UCSD-AML1 (cell line): ENCODE results near the gene RAB35.
"Not testable (repeated sequence)": the region's sequence is repeated elsewhere in the genome, so short reads cannot be mapped to it uniquely, and the experiment has no call there.

Source experiments
- DNase-seq: peaks from one replicate; lab custom pipeline; 2025; ENCODE audit not compliant: unreplicated experiment; lab: John Stamatoyannopoulos, UW

RAB35 gene

GRCh38 chr12:120062976-120063579 lies 53.5 kb downstream of the RAB35 start:
- DNase-seq, result no peak

GRCh38 chr12:120061575-120062214 lies 54.9 kb downstream of the RAB35 start:
- no peak for DNase-seq

- DNase-seq, result no peak
Measured at GRCh38 chr12:120060717-120061116, 55.8 kb downstream of the RAB35 start.

GRCh38 chr12:120060196-120060595 lies 56.4 kb downstream of the RAB35 start:
- no peak for DNase-seq

- no peak for DNase-seq
Measured at GRCh38 chr12:120056739-120057138, 59.8 kb downstream of the RAB35 start.

DNA sequence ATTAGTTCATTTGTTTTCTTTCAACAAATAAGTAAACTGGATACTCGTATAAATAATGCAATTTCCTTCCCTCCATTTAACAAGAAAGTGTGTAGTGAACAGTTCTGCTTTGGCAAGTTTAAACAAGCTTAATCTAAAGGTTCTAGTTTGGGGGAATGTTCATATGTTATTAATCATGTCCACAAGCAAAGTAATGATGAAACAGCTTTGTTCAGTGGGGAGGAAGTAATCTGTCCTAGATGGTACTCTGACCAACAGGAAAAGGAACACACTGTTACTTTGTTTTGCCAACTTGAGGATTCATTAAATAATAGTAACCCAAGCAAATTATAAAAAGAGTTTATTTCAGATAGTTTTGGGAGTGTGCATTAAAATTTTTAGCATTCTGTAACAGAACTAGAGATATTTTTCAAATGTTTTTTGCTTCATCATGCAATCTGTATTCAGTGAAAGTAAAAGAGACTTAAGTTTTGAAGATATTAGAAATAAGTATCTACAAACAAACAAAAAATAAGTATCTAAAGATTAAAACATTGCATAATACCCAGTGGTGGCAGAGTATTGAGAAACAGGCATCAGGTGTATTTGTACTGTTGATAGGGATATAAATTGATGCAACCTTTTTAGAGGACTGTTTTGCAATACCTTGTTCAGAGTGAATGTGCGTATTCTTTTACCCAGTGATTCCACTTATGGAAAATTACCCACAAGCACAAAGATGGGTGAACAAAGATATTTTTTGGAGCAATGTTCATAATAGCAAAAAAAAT lies 61.1 kb downstream of the RAB35 start:
- DNase-seq, result no peak

GRCh38 chr12:120054293-120054692 lies 62.3 kb downstream of the RAB35 start:
- DNase-seq, result no peak

GRCh38 chr12:120051535-120051934 lies 65.0 kb downstream of the RAB35 start:
- no peak for DNase-seq

GRCh38 chr12:120049426-120049825 lies 67.1 kb downstream of the RAB35 start:
- DNase-seq, result no peak

- no peak for DNase-seq
Measured at GRCh38 chr12:120048263-120048662, 68.3 kb downstream of the RAB35 start.

DNA sequence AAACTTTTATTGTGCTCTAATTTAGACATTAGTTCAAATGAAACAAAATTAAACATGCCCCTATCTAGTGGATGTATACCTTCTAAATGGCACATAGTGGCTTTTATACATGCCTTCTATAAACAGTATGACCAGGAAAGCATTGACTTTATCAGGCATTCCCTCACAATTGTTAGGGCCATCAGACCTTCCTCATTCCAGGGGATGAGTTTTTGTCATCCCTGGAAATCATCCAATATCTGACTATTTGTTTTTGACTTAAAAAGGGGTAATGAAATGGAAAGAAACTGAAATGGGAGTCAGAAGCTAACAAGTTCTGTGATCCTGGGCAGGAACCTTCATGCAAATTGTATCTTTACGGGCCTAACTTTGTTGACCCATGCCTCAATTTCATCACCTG lies 69.5 kb downstream of the RAB35 start:
- no peak for DNase-seq

GRCh38 chr12:120045367-120045766 lies 71.2 kb downstream of the RAB35 start:
- DNase-seq, result not testable (repeated sequence)
